Measurements from ENCODE around the gene CPNE8. TPM values are rescaled to one million over a fixed set of nuclear protein-coding genes. Genes with fewer than 3 reads are reported as not detected.

CPNE8 gene
- polyA plus RNA-seq, 1 donor (not counting 4 experiments of a cell fraction or from before 2014, with no cell fraction given) = 25.7 TPM

- Histone ChIP-seq H3K79me2 (ENCODE audit: control insufficient read depth, insufficient read depth, low read length) (no peaks in the 10 kb centered on the region), H3K9me1 (ENCODE audit: control insufficient read depth, extremely low read depth, insufficient read depth, low read length) (no peaks in the 10 kb centered on the region), H2AFZ (ENCODE audit: control insufficient read depth, low read length) (no peak overlapping the region), H3K4me3 (ENCODE audit: control insufficient read depth in 2 of 3, extremely low read depth in 1 of 3, insufficient read depth in 2 of 3, low read depth in 1 of 3, low read length in 3 of 3) (no peak overlapping the region), H3K4me1 (ENCODE audit: control insufficient read depth, extremely low read depth, insufficient read depth, low read length) (no peaks in the 10 kb centered on the region), H3K9me3 (ENCODE audit: control insufficient read depth, low read depth, low read length) (no peaks in the 10 kb centered on the region), H3K4me2 (ENCODE audit: control insufficient read depth, extremely low read depth, insufficient read depth, low read depth, low read length) (no peak overlapping the region), H3K9ac (ENCODE audit: control insufficient read depth, extremely low read depth, insufficient read depth, low read length) (no peak overlapping the region), H3K27ac (ENCODE audit: control insufficient read depth, insufficient read depth, low read length) (no peak overlapping the region), H3K27me3 (ENCODE audit: control insufficient read depth, extremely low read depth, insufficient read depth, low read length) (no peaks in the 10 kb centered on the region), H4K20me1 (ENCODE audit: control insufficient read depth, extremely low read depth, insufficient read depth, low read length) (no peaks in the 10 kb centered on the region), H3K36me3 (ENCODE audit: control insufficient read depth in 2 of 2, extremely low read depth in 1 of 2, insufficient read depth in 2 of 2, low read length in 2 of 2) (no peaks in the 10 kb centered on the region)
- DNase-seq (ENCODE audit: low read depth, low spot score) = no peak
- TF ChIP-seq EZH2 (IDR thresholded peaks at IDR 0.05; ENCODE audit: low read length) = no peak
- TF ChIP-seq CTCF (optimal IDR thresholded peaks at IDR 0.05 in 1 of 3, IDR thresholded peaks at IDR 0.05 in 1 of 3, conservative IDR thresholded peaks at IDR 0.05 in 1 of 3; ENCODE audit: extremely low read depth in 1 of 3, insufficient read depth in 2 of 3, low read length in 3 of 3) = no peak
- dilution Hi-C loops (cut with MboI; ENCODE audit: extremely low pct_ligation_motif_present, low sequenced_read_pairs) = no loop called here
- no peak for FAIRE-seq
Observed at GRCh38 chr12:38783304-38783703, 122.1 kb downstream of the CPNE8 start.

- Histone ChIP-seq H3K9me1 (ENCODE audit: control insufficient read depth, extremely low read depth, insufficient read depth, low read length) (no peaks in the 10 kb centered on the region), H3K79me2 (ENCODE audit: control insufficient read depth, insufficient read depth, low read length) (no peaks in the 10 kb centered on the region), H3K4me1 (ENCODE audit: control insufficient read depth, extremely low read depth, insufficient read depth, low read length) (no peaks in the 10 kb centered on the region), H3K27ac (ENCODE audit: control insufficient read depth, insufficient read depth, low read length) (no peak overlapping the region), H3K36me3 (ENCODE audit: control insufficient read depth in 2 of 2, extremely low read depth in 1 of 2, insufficient read depth in 2 of 2, low read length in 2 of 2) (no peaks in the 10 kb centered on the region), H3K9me3 (ENCODE audit: control insufficient read depth, low read depth, low read length) (no peaks in the 10 kb centered on the region), H3K9ac (ENCODE audit: control insufficient read depth, extremely low read depth, insufficient read depth, low read length) (no peak overlapping the region), H3K27me3 (ENCODE audit: control insufficient read depth, extremely low read depth, insufficient read depth, low read length) (no peaks in the 10 kb centered on the region), H3K4me3 (ENCODE audit: control insufficient read depth in 2 of 3, extremely low read depth in 1 of 3, insufficient read depth in 2 of 3, low read depth in 1 of 3, low read length in 3 of 3) (no peak overlapping the region), H3K4me2 (ENCODE audit: control insufficient read depth, extremely low read depth, insufficient read depth, low read depth, low read length) (no peak overlapping the region), H4K20me1 (ENCODE audit: control insufficient read depth, extremely low read depth, insufficient read depth, low read length) (no peaks in the 10 kb centered on the region), H2AFZ (ENCODE audit: control insufficient read depth, low read length) (no peak overlapping the region)
- DNase-seq (ENCODE audit: low read depth, low spot score) (no peak), FAIRE-seq (no peak)
- no peak for TF ChIP-seq EZH2 (IDR thresholded peaks at IDR 0.05; ENCODE audit: low read length)
- dilution Hi-C loops (cut with MboI; ENCODE audit: extremely low pct_ligation_motif_present, low sequenced_read_pairs) = no loop called here
Observed at GRCh38 chr12:38782359-38782758, 123.0 kb downstream of the CPNE8 start.

- TF ChIP-seq EZH2 (IDR thresholded peaks at IDR 0.05; ENCODE audit: low read length) (no peak), CTCF (optimal IDR thresholded peaks at IDR 0.05 in 1 of 3, IDR thresholded peaks at IDR 0.05 in 1 of 3, conservative IDR thresholded peaks at IDR 0.05 in 1 of 3; ENCODE audit: extremely low read depth in 1 of 3, insufficient read depth in 2 of 3, low read length in 3 of 3) (no peak)
- no peak overlapping the region for H3K4me2 ChIP-seq (ENCODE audit: control insufficient read depth, extremely low read depth, insufficient read depth, low read depth, low read length)
- H3K79me2 ChIP-seq (ENCODE audit: control insufficient read depth, insufficient read depth, low read length) = no peaks in the 10 kb centered on the region
- no peaks in the 10 kb centered on the region for H4K20me1 ChIP-seq (ENCODE audit: control insufficient read depth, extremely low read depth, insufficient read depth, low read length)
- dilution Hi-C loops (cut with MboI; ENCODE audit: extremely low pct_ligation_motif_present, low sequenced_read_pairs) = no loop called here
- no peaks in the 10 kb centered on the region for H3K9me3 ChIP-seq (ENCODE audit: control insufficient read depth, low read depth, low read length)
- H3K9ac ChIP-seq (ENCODE audit: control insufficient read depth, extremely low read depth, insufficient read depth, low read length) = no peak overlapping the region
- no peak overlapping the region for H3K27ac ChIP-seq (ENCODE audit: control insufficient read depth, insufficient read depth, low read length)
- H3K4me1 ChIP-seq (ENCODE audit: control insufficient read depth, extremely low read depth, insufficient read depth, low read length) = no peaks in the 10 kb centered on the region
- no peak overlapping the region for H2AFZ ChIP-seq (ENCODE audit: control insufficient read depth, low read length)
- H3K36me3 ChIP-seq (ENCODE audit: control insufficient read depth in 2 of 2, extremely low read depth in 1 of 2, insufficient read depth in 2 of 2, low read length in 2 of 2) = no peaks in the 10 kb centered on the region
- no peaks in the 10 kb centered on the region for H3K9me1 ChIP-seq (ENCODE audit: control insufficient read depth, extremely low read depth, insufficient read depth, low read length)
- FAIRE-seq (no peak), DNase-seq (ENCODE audit: low read depth, low spot score) (no peak)
- no peak overlapping the region for H3K4me3 ChIP-seq (ENCODE audit: control insufficient read depth in 2 of 3, extremely low read depth in 1 of 3, insufficient read depth in 2 of 3, low read depth in 1 of 3, low read length in 3 of 3)
- no peaks in the 10 kb centered on the region for H3K27me3 ChIP-seq (ENCODE audit: control insufficient read depth, extremely low read depth, insufficient read depth, low read length)
Observed at GRCh38 chr12:38776647-38777046, 128.7 kb downstream of the CPNE8 start.
